ENCODE results near the gene ZNF433. TPM values are rescaled to one million over a fixed set of nuclear protein-coding genes. Genes with fewer than 3 reads are reported as not detected.
A peak's percentile ranks its signal among the peaks of the same experiment; 100 is the strongest.

ZNF433 gene
- total and polyA plus RNA-seq, 8 donors = 4.4 to 20.6 (median 15.5) TPM

DNA sequence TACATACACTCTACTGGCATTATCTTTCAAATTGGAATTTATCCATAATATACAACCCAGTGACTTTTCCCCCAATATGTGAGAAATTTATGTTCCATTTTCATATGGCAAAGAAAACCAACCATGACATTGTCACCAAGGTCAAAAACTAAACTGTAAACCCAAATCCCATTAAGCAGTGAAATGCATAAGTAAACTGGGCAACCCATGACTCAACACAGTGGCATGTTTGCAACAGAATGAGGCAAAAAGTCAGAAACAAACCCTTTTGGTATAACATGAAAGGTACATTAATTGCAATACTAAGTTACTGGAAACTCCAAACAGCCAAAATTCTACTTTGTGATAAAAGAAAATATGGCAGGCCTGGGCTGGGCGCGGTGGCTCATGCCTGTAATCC, 12.4 kb upstream of the ZNF433 start:
- ATAC-seq = no peak
- peaks cover 0 to 15% of the 10 kb centered on the region in 2 donors for H3K27me3 ChIP-seq
- TF ChIP-seq, protein P1, sequence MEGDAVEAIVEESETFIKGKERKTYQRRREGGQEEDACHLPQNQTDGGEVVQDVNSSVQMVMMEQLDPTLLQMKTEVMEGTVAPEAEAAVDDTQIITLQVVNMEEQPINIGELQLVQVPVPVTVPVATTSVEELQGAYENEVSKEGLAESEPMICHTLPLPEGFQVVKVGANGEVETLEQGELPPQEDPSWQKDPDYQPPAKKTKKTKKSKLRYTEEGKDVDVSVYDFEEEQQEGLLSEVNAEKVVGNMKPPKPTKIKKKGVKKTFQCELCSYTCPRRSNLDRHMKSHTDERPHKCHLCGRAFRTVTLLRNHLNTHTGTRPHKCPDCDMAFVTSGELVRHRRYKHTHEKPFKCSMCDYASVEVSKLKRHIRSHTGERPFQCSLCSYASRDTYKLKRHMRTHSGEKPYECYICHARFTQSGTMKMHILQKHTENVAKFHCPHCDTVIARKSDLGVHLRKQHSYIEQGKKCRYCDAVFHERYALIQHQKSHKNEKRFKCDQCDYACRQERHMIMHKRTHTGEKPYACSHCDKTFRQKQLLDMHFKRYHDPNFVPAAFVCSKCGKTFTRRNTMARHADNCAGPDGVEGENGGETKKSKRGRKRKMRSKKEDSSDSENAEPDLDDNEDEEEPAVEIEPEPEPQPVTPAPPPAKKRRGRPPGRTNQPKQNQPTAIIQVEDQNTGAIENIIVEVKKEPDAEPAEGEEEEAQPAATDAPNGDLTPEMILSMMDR (IDR thresholded peaks at IDR 0.05) = no peak

DNA sequence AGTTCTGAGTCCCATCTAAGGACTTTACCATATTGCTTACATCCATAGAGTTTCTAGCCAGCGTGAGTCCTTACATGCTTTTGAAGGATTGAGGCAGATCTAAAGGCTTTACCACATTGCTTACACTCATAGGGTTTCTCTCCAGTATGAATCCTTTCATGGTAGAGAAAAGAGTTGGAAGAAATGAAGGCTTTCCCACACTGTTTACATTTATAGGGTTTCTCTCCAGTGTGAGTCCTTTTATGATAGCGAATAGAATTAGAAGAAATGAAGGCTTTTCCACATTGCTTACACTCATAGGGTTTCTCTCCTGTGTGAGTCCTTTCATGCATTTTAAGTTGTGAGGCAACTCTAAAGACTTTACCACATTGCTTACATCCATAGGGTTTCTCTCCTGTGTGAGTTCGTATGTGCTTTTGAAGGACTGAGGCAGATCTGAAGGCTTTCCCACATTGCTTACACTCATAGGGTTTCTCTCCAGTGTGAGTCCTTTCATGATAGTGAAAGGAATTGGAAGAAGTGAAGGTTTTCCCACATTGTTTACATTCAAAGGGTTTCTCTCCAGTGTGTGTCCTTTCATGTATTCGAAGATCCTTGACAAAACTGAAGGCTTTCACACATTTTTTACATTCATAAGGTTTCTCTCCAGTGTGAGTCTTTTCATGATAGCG, 8.4 kb upstream of the ZNF433 start:
- H3K4me3 ChIP-seq = no peak overlapping the region
- peaks cover 0 to 32% of the 10 kb centered on the region in 2 donors for H3K36me3 ChIP-seq
- DNase-seq = no peak
- no peaks in the 10 kb centered on the region for H3K4me1 ChIP-seq
- intact Hi-C loops (cut with DNase I) = no loop called here
- H3K27ac ChIP-seq = no peak overlapping the region
- no peaks in the 10 kb centered on the region for H3K27me3 ChIP-seq
- no peak for ATAC-seq
- H3K9me3 ChIP-seq = peaks cover 7 to 60% of the 10 kb centered on the region in 2 donors
- TF ChIP-seq, protein P1 (IDR thresholded peaks at IDR 0.05) = no peak

More for the DNA sequence above, 12.4 kb upstream of the ZNF433 start:
- H3K4me1 ChIP-seq = peaks cover 0 to 16% of the 10 kb centered on the region in 2 donors
- H3K36me3 ChIP-seq = peaks cover 0 to 32% of the 10 kb centered on the region in 2 donors
- DNase-seq = no peak
- H3K4me3 ChIP-seq = no peak overlapping the region
- peaks cover 7 to 37% of the 10 kb centered on the region in 2 donors for H3K9me3 ChIP-seq
- intact Hi-C loops (cut with DNase I) = no loop called here
- no peak overlapping the region for H3K27ac ChIP-seq

DNA sequence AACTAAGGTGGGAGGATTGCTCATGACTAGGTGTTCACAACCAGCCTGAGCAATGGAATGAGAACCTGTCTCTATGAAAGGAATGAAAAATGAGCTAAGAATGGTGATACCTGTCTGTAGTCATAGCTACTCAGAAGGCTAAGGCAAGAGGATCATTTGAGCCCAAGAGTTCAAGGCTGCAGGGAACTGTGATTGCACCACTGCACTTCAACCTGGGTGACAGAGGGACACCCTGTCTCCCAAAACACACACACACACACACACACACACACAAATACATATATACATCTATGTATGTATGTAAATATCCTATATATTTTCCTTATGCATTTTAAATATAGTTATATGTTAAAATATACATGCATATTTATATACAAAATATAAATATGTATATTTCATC, 7.4 kb upstream of the ZNF433 start:
- H3K4me3 ChIP-seq = no peak overlapping the region
- no peak for DNase-seq
- TF ChIP-seq, protein P1 (IDR thresholded peaks at IDR 0.05) = no peak
- H3K36me3 ChIP-seq = peaks cover 0 to 32% of the 10 kb centered on the region in 2 donors
- no peak for ATAC-seq
- no peak overlapping the region for H3K27ac ChIP-seq
- no peaks in the 10 kb centered on the region for H3K27me3 ChIP-seq
- H3K9me3 ChIP-seq = peaks cover 7 to 58% of the 10 kb centered on the region in 2 donors
- H3K4me1 ChIP-seq = no peaks in the 10 kb centered on the region
- intact Hi-C loops (cut with DNase I) = no loop called here

DNA sequence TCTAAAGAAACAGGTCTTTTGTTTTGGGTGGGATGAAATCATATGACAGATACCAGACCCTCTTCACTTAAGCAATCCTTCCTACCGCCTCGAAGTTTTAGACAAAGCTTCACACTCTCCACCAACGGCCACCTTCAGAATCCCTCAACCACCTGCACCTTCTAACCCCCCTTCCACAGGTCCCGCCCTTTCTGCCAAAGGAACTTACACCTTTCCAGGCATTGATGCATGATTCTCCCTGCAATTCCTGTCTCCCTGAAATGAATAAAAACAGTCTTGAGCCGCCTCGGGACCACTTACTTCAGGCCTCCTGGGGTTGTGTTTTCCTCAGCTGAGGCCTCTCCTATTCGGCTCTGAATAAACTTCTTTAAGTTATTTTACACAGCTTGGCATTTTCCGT, 859 bp downstream of the ZNF433 start:
- Histone ChIP-seq H3K9me3 (no peaks in the 10 kb centered on the region), H3K4me1 (peaks cover 0 to 24% of the 10 kb centered on the region in 2 donors), H3K36me3 (no peaks in the 10 kb centered on the region), H3K4me3 (peak overlapping the region; percentile 64 to 90), H3K27me3 (no peaks in the 10 kb centered on the region), H3K27ac (peak overlapping the region; percentile 79 to 90)
- DNase-seq (peak in 1 of 4 donors; percentile 7), ATAC-seq (peak; percentile 16)
- intact Hi-C loops (cut with DNase I) = no loop called here
- TF ChIP-seq, protein P1 (IDR thresholded peaks at IDR 0.05) = no peak

DNA sequence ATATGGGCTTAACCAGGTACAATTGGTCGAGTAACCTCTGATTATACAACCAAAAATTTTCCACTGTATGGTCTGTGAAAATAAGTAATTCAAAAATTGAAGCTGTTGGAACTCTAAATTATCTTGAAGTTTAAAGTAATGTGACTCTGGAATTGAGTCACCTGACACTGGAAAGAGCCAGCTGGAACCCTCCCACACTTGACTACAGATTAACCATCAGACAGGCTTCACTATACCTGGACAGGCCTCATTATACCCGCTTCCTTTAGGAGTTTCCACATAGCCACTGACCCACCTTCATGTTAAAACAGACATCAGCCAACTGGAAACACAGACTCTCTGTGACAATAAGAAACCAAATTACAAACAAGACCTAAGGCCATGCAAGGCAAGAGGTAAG, 1.3 kb downstream of the ZNF433 start:
- Histone ChIP-seq H3K27ac (no peak overlapping the region), H3K4me3 (peak overlapping the region in 1 of 2 donors; percentile 64), H3K27me3 (no peaks in the 10 kb centered on the region), H3K4me1 (peaks cover 0 to 24% of the 10 kb centered on the region in 2 donors), H3K36me3 (no peaks in the 10 kb centered on the region), H3K9me3 (peaks cover 0 to 1% of the 10 kb centered on the region in 2 donors)
- DNase-seq = peak in 1 of 4 donors; percentile 5
- ATAC-seq = peak; percentile 7
- TF ChIP-seq, protein P1 (IDR thresholded peaks at IDR 0.05) = no peak
- intact Hi-C loops (cut with DNase I) = no loop called here

Measured in left lung (tissue), 10 donors.